Omental fat pad (tissue), 4 donors: ENCODE measurements around the gene CMTM7. TPM values are rescaled to one million over a fixed set of nuclear protein-coding genes. Genes with fewer than 3 reads are reported as not detected.
A peak's percentile ranks its signal among the peaks of the same experiment; 100 is the strongest.

Experiments
- ATAC-seq: fragments of 150-250 bp; one replicate; pipeline ENCODE4 v1.9.1; 2016; ENCODE audit warnings: mild to moderate bottlenecking, moderate library complexity; ENCODE audit not compliant: low FRiP score
- DNase-seq: peaks from one replicate; pipeline ENCODE4 v3.0.0-alpha.2; 2019; ENCODE audit warnings: low spot score
- CTCF ChIP-seq, 3 donors: fragments of 450-650 bp; IDR thresholded peaks; one replicate each; pipeline ENCODE4 v1.5.1; 2016 to 2017; ENCODE audit warnings: antibody characterized with exemption in 3 of 3, mild to moderate bottlenecking in 3 of 3, moderate library complexity in 2 of 3
- total RNA-seq, 4 donors: library from RNA; depleted of rRNA; stranded (reverse); fragments of >200 nt; gene quantifications; one replicate each; pipeline ENCODE4 v1.1.0, GENCODE V29; 2016

CMTM7 gene
- total RNA-seq, 4 donors from 2014 or later, result 18.0 to 34.7 (median 31.3) TPM

- no peak for ATAC-seq
- no peak for TF ChIP-seq CTCF (IDR thresholded peaks at IDR 0.05)
- DNase-seq, result no peak
These were observed 96.9 kb downstream of the CMTM7 start for GRCh38 chr3:32488474-32489008.

GRCh38 chr3:32492684-32493436 lies 101.2 kb downstream of the CMTM7 start:
- TF ChIP-seq CTCF (IDR thresholded peaks at IDR 0.05), result no peak
- no peak for ATAC-seq
- no peak for DNase-seq

GRCh38 chr3:32493437-32494414 lies 102.1 kb downstream of the CMTM7 start:
- DNase-seq (no peak), ATAC-seq (peak; percentile 76)
- no peak for TF ChIP-seq CTCF (IDR thresholded peaks at IDR 0.05)

- no peak for TF ChIP-seq CTCF (IDR thresholded peaks at IDR 0.05)
- ATAC-seq (no peak), DNase-seq (no peak)
These were observed 103.4 kb downstream of the CMTM7 start for GRCh38 chr3:32495085-32495484.

- no peak for DNase-seq
- no peak for TF ChIP-seq CTCF (IDR thresholded peaks at IDR 0.05)
- ATAC-seq, result no peak
These were observed 104.0 kb downstream of the CMTM7 start for GRCh38 chr3:32495609-32496008.

- ATAC-seq (no peak), DNase-seq (no peak)
- TF ChIP-seq CTCF (IDR thresholded peaks at IDR 0.05), result no peak
These were observed 106.6 kb downstream of the CMTM7 start for GRCh38 chr3:32498252-32498651.
